ENCODE data around the gene AHCY.
"Not testable (repeated sequence)": the region's sequence is repeated elsewhere in the genome, so short reads cannot be mapped to it uniquely, and the experiment has no call there.

AHCY gene

GRCh38 chr20:34296468-34296867 is 6.7 kb downstream of the AHCY start:
- no peak for DNase-seq (ENCODE audit: low spot score)

DNA sequence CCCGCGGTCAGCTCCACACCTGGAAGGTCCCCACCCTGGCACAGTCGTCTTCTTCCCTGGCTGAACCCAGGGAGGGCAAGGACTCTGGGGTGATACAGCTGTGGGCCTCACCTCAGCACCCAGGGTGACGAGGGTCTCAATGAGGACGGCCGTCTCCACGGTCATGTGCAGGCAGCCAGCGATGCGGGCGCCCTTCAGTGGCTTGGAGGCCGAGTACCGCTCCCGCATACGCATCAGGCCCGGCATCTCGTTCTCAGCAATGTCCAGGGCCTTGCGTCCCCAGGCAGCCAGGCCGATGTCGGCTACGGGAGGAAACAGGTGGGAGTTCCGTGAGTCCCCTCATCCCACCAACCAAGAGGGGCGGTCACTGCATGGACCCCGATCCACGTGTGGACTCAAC is 7.9 kb downstream of the AHCY start:
- DNase-seq (ENCODE audit: low spot score), result no peak

DNA sequence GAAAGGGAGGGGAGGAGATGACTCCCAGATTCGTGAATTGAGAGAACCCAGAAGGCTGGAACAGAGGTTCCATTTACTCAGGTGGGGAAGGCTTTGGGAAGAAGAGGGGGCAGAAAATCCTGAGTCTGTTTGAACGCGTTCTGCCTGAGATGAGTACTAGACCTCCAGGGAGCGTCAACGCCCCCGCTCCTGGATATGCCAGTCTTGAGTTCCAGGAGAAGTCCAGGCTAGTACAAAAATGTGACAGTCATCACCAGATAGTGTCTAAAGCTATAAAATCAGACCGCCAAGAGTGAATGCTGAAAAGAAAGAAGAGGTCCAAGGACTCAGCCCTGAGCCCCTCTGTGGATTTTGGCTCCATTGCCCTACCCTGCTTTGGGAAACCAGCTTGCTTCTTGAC is 8.6 kb downstream of the AHCY start:
- DNase-seq (ENCODE audit: low spot score), result no peak

DNA sequence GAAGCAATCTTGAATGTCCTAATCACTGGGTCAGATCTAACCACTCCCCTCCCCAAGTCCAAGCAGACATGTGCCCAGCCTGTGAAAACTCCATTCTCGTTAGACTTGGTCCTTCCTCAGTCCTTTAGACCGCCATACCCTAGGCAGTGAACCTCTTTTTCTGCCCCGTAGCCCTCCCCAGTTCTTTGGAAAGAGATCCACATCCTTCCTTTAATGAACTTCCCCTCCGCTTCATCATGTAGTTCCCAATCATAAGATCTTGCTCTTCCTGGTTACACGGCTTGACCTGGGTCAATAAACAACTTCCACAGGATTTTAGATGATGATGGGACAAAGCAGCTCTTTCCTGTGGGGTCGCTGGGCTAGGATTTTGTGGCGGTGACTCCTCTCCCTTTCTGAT is 9.6 kb downstream of the AHCY start:
- no peak for DNase-seq (ENCODE audit: low spot score)

- DNase-seq (ENCODE audit: low spot score), result no peak
Measured at GRCh38 chr20:34293119-34293518, 10.0 kb downstream of the AHCY start.

- DNase-seq (ENCODE audit: low spot score), result no peak
Measured at GRCh38 chr20:34292496-34292895, 10.7 kb downstream of the AHCY start.

GRCh38 chr20:34290471-34290870 is 12.7 kb downstream of the AHCY start:
- no peak for DNase-seq (ENCODE audit: low spot score)

DNA sequence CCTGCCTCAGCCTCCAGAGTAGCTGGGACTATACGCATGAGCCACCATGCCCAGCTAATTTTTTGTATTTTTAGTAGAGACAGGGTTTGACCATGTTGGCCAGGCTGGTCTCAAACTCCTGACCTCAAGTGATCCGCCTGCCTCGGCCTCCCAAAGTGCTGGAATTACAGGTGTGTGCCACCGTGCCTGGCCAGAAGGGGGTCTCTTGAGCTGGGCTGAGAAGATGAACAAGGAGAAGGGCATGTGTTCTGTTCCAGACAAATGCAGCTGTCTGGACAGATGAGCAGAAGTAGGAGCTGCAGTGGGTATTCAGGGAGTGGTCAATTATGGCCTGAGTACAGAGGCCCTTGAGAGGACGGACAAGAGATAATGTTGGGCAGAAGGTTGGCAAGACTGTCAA is 15.7 kb downstream of the AHCY start:
- DNase-seq (ENCODE audit: low spot score), result not testable (repeated sequence)

DNA sequence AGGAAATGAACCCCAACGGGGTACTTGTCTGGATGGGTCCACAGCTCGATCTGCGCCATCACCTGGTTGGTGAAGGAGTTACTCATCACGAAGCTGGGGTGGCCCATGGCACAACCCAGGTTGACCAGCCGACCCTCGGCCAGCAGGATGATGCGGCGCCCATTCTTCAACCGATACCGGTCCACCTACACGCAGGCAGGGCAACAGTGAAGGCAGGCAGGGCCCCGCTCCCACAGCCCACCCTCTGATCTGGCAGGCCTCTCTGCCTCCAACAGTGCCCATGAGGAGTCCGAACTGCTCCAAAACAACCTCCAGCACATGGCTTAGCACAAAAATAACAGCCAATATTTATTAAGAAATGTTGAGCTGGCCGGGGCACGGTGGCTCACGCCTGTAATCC is 17.7 kb downstream of the AHCY start:
- DNase-seq (ENCODE audit: low spot score), result no peak

DNA sequence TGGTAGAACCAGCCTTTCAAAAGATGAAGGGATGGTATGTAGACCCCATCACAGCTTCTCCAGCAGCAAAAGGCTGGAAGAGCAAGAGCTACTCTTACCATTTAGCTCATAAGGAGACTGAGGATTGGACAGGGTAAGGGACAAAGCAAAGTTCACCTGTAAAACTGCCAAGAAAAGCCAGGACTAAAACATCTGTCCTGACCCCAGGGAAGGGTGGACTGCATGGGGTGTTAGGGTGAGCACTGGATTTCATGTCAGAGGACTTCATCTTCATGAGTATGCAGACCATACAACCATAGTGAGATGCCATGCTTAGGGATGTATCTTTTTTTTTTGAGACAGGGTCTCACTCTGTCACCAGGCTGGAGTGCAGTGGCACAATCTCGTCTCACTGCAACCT is 19.3 kb downstream of the AHCY start:
- DNase-seq (ENCODE audit: low spot score), result no peak

DNA sequence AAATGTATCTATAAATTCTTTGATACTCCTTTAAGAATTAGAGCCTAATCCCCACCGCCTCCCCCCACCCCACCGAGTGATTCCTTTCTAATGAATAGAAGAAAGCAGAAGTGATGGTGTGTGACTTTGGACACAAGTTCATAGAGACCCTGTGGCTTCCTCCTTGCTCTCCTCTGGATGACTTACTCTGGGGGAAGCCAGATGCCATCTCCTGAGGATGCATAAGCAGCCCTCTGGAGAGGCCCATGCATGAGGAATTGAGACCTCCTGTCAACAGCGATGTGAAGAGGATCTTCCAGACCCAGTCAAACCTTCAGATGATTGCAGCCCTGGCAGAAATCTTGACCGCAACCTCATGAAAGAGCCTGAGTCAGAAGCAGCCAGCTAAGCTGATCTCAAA is 21.1 kb downstream of the AHCY start:
- DNase-seq (ENCODE audit: low spot score), result no peak

GRCh38 chr20:34281177-34281576 is 22.0 kb downstream of the AHCY start:
- no peak for DNase-seq (ENCODE audit: low spot score)

DNA sequence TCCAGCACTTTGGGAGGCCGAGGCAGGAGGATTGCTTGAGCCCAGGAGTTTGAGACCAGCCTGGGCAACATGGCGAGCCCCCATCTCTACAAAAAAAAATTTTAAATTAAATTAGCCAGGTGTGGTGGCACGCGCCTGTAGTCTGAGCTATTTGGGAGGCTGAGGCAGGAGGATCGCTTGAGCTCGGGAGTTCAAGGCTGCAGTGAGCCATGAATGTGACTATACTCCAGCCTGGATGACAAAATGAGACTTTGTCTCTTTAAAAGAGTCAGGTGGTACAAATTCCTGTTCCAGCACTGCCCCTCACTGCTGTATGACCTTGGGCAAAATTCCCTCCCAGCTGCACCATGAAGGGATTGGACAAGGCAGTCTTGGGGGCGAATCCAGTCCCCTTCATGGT is 28.5 kb downstream of the AHCY start:
- DNase-seq (ENCODE audit: low spot score), result no peak

GRCh38 chr20:34271956-34272355 is 31.2 kb downstream of the AHCY start:
- no peak for DNase-seq (ENCODE audit: low spot score)

DNA sequence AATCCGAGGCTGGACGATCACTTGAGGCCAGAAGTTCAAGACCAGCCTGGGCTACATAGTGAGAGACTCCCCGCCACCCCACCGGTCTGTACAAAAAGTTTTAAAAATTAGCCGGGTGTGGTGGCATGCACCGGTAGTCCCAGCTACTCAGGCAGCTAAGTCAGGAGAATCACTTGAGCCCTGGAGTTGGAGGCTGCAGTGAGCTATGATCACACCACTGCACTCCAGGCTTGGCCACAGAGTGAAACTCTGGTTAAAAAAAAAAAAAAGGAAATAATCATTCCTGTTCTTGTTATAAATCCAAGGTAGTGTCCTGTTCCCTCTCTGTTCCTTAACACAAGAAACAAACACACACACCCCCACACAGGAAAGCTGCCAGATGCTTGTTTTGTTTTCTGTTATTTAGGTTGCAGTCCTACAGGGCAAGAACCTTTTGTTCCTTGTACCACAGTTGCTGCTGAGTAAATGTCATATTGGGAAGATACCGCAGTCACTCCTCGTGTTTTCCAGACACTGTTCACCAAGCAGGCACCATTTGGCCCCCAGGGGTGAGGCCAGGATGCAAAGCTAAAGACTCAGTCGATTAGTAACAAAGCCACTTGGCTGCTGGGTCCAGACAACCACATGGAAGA is 33.0 kb downstream of the AHCY start:
- DNase-seq (ENCODE audit: low spot score), result no peak

DNA sequence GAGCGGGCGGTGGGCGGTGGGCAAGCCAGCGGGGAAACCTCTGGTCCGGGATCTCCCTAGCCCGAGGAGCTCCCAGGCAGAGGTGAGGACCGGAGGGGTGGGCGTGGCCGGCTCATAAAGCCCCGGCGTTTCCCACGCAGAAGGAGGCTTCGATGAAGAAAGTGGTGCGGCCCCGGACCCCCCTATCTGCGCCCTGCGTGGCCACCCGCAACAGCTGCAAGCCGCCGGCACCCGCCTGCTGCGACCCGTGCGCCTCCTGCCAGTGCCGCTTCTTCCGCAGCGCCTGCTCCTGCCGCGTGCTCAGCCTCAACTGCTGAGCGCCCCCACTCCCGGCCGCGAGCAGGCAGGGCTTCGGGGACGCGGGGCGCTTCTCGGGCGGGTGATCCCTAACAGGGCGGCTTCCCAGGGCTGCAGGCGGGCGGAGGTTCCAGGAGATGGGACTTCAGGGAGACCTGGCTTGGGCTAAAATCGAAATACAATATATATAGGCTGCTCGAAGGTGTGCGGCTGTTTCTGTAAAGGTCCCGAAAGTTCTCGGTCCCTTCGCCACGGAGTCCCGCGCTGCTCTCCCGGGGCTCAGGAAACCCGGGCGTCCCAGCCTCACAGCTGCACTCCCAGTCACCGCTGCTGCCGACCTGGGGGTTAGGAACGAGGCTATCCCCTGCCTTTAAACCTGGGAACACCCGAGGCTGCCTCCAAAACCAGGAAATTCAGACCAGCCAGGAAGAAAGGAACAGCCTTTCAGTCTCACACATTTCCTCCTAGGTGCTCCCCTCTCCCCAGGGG is 34.1 kb downstream of the AHCY start:
- DNase-seq (ENCODE audit: low spot score), result no peak

GRCh38 chr20:34268145-34268544 is 35.0 kb downstream of the AHCY start:
- DNase-seq (ENCODE audit: low spot score), result no peak

DNA sequence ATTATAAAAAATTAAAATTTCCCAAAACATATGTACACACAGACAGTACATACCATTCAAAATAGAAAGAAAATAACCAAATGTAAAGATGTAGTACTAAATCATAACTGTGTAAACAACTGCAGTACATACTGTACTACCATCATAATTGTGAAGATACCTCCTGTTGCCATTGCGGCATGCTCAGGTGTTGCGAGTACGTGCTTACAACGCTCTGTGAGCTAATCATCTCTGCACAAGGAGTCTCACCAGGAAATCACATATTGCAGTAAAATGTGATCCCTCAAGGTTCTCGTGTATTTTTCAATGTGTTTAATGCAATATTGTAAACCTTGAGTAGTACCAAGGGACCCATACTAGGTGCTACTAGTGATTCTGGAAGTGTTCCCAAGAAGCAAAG is 39.0 kb downstream of the AHCY start:
- no peak for DNase-seq (ENCODE audit: low spot score)

GRCh38 chr20:34263468-34263867 is 39.7 kb downstream of the AHCY start:
- not testable (repeated sequence) for DNase-seq (ENCODE audit: low spot score)

GRCh38 chr20:34262488-34263288 is 40.5 kb downstream of the AHCY start:
- DNase-seq (ENCODE audit: low spot score), result no peak

DNA sequence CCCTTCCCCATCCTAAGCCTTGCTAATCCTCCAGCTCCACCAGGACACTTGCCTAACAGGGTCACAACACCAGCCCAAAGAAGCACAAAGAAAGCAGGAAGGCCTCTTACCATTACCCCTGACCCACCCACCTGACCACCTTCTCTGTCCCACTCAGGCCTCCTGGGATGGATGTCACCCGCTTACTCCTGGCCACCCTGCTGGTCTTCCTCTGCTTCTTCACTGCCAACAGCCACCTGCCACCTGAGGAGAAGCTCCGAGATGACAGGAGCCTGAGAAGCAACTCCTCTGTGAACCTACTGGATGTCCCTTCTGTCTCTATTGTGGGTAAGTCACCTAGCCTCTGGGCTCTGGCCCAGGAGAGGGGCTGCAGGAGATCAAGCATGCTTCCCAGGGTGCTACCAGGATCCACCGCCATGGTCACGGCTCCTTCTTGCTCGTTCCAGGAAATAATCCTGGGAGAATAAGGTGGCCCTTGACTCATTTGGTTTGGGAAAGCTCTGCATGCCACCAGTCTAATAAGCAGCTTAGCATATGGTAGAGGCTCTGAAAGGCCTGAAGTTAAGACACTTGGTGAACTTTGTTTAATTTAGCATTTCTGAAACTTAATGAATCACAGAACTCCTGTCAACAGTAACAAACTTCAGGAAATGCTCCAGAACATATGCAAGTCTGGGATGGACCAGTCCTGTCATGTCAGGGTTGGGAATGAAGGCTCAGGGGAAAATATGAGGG is 42.8 kb downstream of the AHCY start:
- DNase-seq (ENCODE audit: low spot score), result no peak

DNA sequence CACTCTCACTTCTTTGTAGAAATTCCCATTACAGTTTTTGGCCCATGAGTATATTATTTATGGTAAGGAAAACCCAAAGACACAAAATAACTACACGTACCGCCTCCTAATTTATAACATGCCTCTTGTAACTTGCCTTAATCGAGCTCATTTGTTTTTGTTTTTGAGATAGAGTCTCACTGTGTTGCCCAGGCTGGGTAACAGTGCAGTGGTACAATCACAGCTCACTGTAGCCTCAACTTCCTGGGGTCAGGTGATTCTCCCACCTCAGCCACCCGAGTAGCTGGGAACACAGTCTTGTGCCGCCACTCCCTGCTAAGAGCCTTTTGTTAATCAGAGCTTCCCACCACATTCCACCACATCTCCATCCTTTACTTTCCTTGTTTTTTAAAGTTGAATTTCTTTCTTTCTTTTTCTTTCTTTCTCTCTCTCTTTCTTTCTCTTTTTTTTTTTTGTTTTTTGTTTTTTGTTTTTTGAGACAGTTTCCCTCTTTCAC is 46.5 kb downstream of the AHCY start:
- DNase-seq (ENCODE audit: low spot score), result no peak
